Activated CD8-positive, alpha-beta T cell treated with anti-CD3 and anti-CD28 coated beads, Interleukin-2, amount 10 ng/mL, durations not matched to agents 7 days and 5 days (primary cell): Measurements from ENCODE around the gene DSCAML1. TPM values are rescaled to one million over a fixed set of nuclear protein-coding genes. Genes with fewer than 3 reads are reported as not detected.

Source experiments
- ATAC-seq: fragments of 150-1000 bp; cut with Tn5 transposase; one replicate; pipeline ENCODE4 v1.10.0; 2021; ENCODE audit warnings: moderate library complexity
- CTCF ChIA-PET: fragments of 350-600 bp; sonication (Branson Sonifier 250); formaldehyde crosslinking; loops from one replicate; lab custom pipeline; 2021; ENCODE audit warnings: antibody characterized with exemption; lab: Charles Lee
- POLR2A ChIA-PET: fragments of 350-600 bp; sonication (Branson Sonifier 250); formaldehyde crosslinking; loops from one replicate; lab custom pipeline; 2021; ENCODE audit warnings: antibody characterized with exemption; lab: Charles Lee
- DNase-seq: peaks from one replicate; pipeline ENCODE4 v3.0.0-alpha.2; 2020
- H3K27ac Mint-ChIP-seq: one replicate; pipeline ENCODE4 v1.8.0; 2021; ENCODE audit warnings: mild to moderate bottlenecking, mixed read lengths
- H3K27me3 Mint-ChIP-seq: one replicate; pipeline ENCODE4 v1.8.0; 2021; ENCODE audit warnings: low read depth, mixed read lengths
- H3K36me3 Mint-ChIP-seq: one replicate; pipeline ENCODE4 v1.8.0; 2021; ENCODE audit warnings: low read depth, mixed read lengths
- H3K4me1 Mint-ChIP-seq: one replicate; pipeline ENCODE4 v1.8.0; 2021; ENCODE audit warnings: low read depth, mixed read lengths
- H3K4me3 Mint-ChIP-seq: one replicate; pipeline ENCODE4 v1.8.0; 2021; ENCODE audit warnings: mild to moderate bottlenecking, mixed read lengths
- H3K9me3 Mint-ChIP-seq: one replicate; pipeline ENCODE4 v1.8.0; 2022; ENCODE audit warnings: mixed read lengths; ENCODE audit not compliant: insufficient read depth
- total RNA-seq, 2 experiments: library from RNA; stranded (reverse); gene quantifications; one replicate each; pipeline ENCODE4 v1.2.3, GENCODE V29; 2021

The DSCAML1 gene
- total RNA-seq, 2 experiments from 2014 or later, result 0.16 to 0.37 TPM

GRCh38 chr11:117633186-117633754 lies 163.7 kb downstream of the DSCAML1 start:
- ATAC-seq, result no peak
- Mint-ChIP-seq H3K4me1 (no peaks in the 10 kb centered on the region), H3K36me3 (no peaks in the 10 kb centered on the region), H3K27ac (no peak overlapping the region), H3K9me3 (no peaks in the 10 kb centered on the region), H3K27me3 (peaks cover 3% of the 10 kb centered on the region), H3K4me3 (no peak overlapping the region)
- DNase-seq, result no peak
- CTCF ChIA-PET, result no interaction called here
- POLR2A ChIA-PET, result no interaction called here

DNA sequence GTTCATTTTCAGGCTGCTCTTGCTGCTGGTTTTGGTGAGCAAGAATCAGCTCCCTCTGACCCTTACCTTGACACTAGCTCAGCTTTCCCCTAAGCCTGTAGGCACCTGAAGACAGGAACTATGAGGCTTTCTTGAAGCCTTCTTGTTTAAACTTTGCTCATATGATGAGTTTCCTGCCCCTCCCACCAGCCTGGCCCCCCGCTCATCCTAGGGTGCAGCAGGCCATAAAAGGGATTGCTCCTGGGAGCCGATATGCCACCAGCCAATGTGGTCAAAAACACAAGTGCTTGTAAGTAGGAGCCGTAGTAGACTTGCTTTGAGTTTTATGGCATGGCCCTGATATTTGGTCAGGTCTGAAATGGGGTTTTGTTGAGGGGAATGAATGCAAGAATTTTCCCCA lies 164.7 kb downstream of the DSCAML1 start:
- CTCF ChIA-PET, result interaction anchor here (1.3 kb wide), 1 partner anchor 206 kb away, joined by 4 read pairs; no protein-coding TSS in a partner anchor
- Mint-ChIP-seq H3K4me1 (no peaks in the 10 kb centered on the region), H3K4me3 (no peak overlapping the region), H3K36me3 (no peaks in the 10 kb centered on the region), H3K27ac (no peak overlapping the region), H3K27me3 (peaks cover 3% of the 10 kb centered on the region), H3K9me3 (no peaks in the 10 kb centered on the region)
- POLR2A ChIA-PET, result interaction anchor here (0.5 kb wide), 1 partner anchor 75 kb away, joined by 3 read pairs; no protein-coding TSS in a partner anchor
- no peak for DNase-seq
- no peak for ATAC-seq

GRCh38 chr11:117631336-117632140 lies 165.5 kb downstream of the DSCAML1 start:
- ChIA-PET POLR2A (interaction anchor here (0.6 kb wide), 1 partner anchor 24 kb away, joined by 3 read pairs; no protein-coding TSS in a partner anchor), CTCF (interaction anchor here (0.9 to 1.3 kb wide), 2 partner anchors 11 to 205 kb away, joined by 3 to 4 read pairs; no protein-coding TSS in a partner anchor)
- no peak overlapping the region for H3K27ac Mint-ChIP-seq
- no peaks in the 10 kb centered on the region for H3K4me1 Mint-ChIP-seq
- H3K27me3 Mint-ChIP-seq, result peaks cover 3% of the 10 kb centered on the region
- no peaks in the 10 kb centered on the region for H3K9me3 Mint-ChIP-seq
- no peaks in the 10 kb centered on the region for H3K36me3 Mint-ChIP-seq
- ATAC-seq (no peak), DNase-seq (no peak)
- H3K4me3 Mint-ChIP-seq, result no peak overlapping the region

DNA sequence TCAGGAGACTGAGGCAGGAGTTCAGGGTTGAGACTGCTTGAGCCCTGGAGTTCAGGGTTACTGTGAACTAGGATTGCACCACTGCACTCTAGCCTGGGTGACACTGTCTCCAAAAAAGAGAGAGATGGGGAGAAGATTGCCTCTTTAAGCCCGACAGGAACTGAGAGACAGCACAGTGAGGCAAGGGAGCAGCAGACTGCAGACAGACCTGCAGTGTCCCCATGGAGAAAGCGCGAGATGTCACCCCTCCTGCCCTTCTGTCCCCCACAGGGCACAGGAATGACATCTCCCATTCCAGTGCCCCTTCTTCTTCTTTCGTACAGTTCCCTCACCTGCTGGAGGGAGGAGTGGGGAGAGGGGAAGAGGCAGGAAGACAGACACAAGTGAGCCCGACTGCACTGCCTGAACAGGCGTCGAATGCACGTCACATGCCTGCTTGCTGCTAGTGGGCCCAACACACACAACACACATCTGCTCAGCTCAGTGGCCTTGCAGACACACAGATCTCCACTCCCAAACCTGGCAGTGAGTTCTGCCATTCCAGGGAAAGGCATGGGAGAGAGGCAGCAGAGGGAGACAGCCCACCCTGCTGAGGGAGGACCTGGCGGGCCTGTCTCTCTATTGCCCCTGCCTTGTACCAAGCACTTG lies 167.0 kb downstream of the DSCAML1 start:
- CTCF ChIA-PET, result interaction anchor here (0.7 kb wide), 1 partner anchor 9 kb away, joined by 3 read pairs; no protein-coding TSS in a partner anchor
- POLR2A ChIA-PET, result no interaction called here

GRCh38 chr11:117629146-117629545 lies 167.9 kb downstream of the DSCAML1 start:
- CTCF ChIA-PET, result interaction anchor here (0.6 kb wide), 1 partner anchor 260 kb away, joined by 3 read pairs; no protein-coding TSS in a partner anchor
- POLR2A ChIA-PET, result no interaction called here
- Mint-ChIP-seq H3K9me3 (no peaks in the 10 kb centered on the region), H3K27me3 (no peaks in the 10 kb centered on the region), H3K27ac (no peak overlapping the region), H3K4me1 (no peaks in the 10 kb centered on the region), H3K36me3 (no peaks in the 10 kb centered on the region), H3K4me3 (no peak overlapping the region)
- no peak for ATAC-seq
- DNase-seq, result no peak

More for the DNA sequence above, 167.0 kb downstream of the DSCAML1 start:
- no peaks in the 10 kb centered on the region for H3K4me1 Mint-ChIP-seq
- H3K9me3 Mint-ChIP-seq, result no peaks in the 10 kb centered on the region
- no peak for DNase-seq
- ATAC-seq, result no peak
- no peak overlapping the region for H3K4me3 Mint-ChIP-seq
- H3K27me3 Mint-ChIP-seq, result no peaks in the 10 kb centered on the region
- no peaks in the 10 kb centered on the region for H3K36me3 Mint-ChIP-seq
- H3K27ac Mint-ChIP-seq, result no peak overlapping the region

GRCh38 chr11:117627259-117627658 lies 169.8 kb downstream of the DSCAML1 start:
- Mint-ChIP-seq H3K27ac (no peak overlapping the region), H3K36me3 (no peaks in the 10 kb centered on the region), H3K4me1 (no peaks in the 10 kb centered on the region), H3K4me3 (no peak overlapping the region), H3K27me3 (no peaks in the 10 kb centered on the region), H3K9me3 (no peaks in the 10 kb centered on the region)
- ATAC-seq (no peak), DNase-seq (no peak)
- POLR2A ChIA-PET, result no interaction called here
- CTCF ChIA-PET, result interaction anchor here (1.3 to 2.2 kb wide), 2 partner anchors 8 to 201 kb away, joined by 4 to 10 read pairs; no protein-coding TSS in a partner anchor

GRCh38 chr11:117626576-117626975 lies 170.4 kb downstream of the DSCAML1 start:
- Mint-ChIP-seq H3K36me3 (no peaks in the 10 kb centered on the region), H3K4me3 (no peak overlapping the region), H3K9me3 (no peaks in the 10 kb centered on the region), H3K4me1 (no peaks in the 10 kb centered on the region), H3K27me3 (no peaks in the 10 kb centered on the region), H3K27ac (no peak overlapping the region)
- DNase-seq (no peak), ATAC-seq (no peak)
- ChIA-PET POLR2A (no interaction called here), CTCF (interaction anchor here (2.2 kb wide), 1 partner anchor 201 kb away, joined by 10 read pairs; no protein-coding TSS in a partner anchor)

GRCh38 chr11:117625237-117625636 lies 171.8 kb downstream of the DSCAML1 start:
- no peak overlapping the region for H3K4me3 Mint-ChIP-seq
- peaks cover 4% of the 10 kb centered on the region for H3K9me3 Mint-ChIP-seq
- no peak for DNase-seq
- ChIA-PET POLR2A (interaction anchor here (1.6 kb wide), 1 partner anchor 15 kb away, joined by 4 read pairs; no protein-coding TSS in a partner anchor), CTCF (interaction anchor here (1.2 kb wide), 1 partner anchor 199 kb away, joined by 5 read pairs; no protein-coding TSS in a partner anchor)
- peaks cover under 1% of the 10 kb centered on the region for H3K27me3 Mint-ChIP-seq
- no peaks in the 10 kb centered on the region for H3K36me3 Mint-ChIP-seq
- ATAC-seq, result no peak
- H3K4me1 Mint-ChIP-seq, result no peaks in the 10 kb centered on the region
- no peak overlapping the region for H3K27ac Mint-ChIP-seq

- Mint-ChIP-seq H3K36me3 (no peaks in the 10 kb centered on the region), H3K27me3 (peaks cover 5% of the 10 kb centered on the region), H3K9me3 (peaks cover 4% of the 10 kb centered on the region), H3K4me1 (no peaks in the 10 kb centered on the region), H3K4me3 (no peak overlapping the region), H3K27ac (no peak overlapping the region)
- POLR2A ChIA-PET, result no interaction called here
- CTCF ChIA-PET, result no interaction called here
- ATAC-seq (no peak), DNase-seq (no peak)
Observed at GRCh38 chr11:117623831-117624271, 173.2 kb downstream of the DSCAML1 start.

GRCh38 chr11:117621226-117621625 lies 175.8 kb downstream of the DSCAML1 start:
- peak; percentile 26 for DNase-seq

DNA sequence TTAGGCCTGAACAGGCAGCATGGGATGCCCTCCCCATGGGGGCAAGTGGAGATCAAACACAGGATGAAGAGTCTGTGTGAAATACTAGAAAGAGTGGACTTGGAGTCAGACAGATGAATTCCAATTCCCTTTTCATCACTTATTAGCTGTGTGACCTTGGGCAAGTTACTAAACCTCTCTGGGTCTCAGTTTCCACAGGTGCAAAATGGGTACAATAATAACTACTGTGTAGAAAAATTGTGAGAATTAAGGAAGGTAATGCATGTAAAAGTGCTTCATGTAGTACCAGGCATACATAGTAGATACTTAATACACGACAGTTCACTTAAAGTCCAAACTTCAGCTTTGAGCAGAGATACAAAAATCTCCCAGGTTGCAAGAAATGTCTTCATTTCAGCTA lies 176.4 kb downstream of the DSCAML1 start:
- peaks cover 4% of the 10 kb centered on the region for H3K9me3 Mint-ChIP-seq
- H3K27ac Mint-ChIP-seq, result no peak overlapping the region
- CTCF ChIA-PET, result interaction anchor here (0.7 to 3.6 kb wide), 17 partner anchors 8 to 391 kb away, joined by 3 to 66 read pairs (median 3); partner anchors contain the start of gene PCSK7
- peaks cover 5% of the 10 kb centered on the region for H3K27me3 Mint-ChIP-seq
- no peaks in the 10 kb centered on the region for H3K4me1 Mint-ChIP-seq
- no peaks in the 10 kb centered on the region for H3K36me3 Mint-ChIP-seq
- DNase-seq, result no peak
- H3K4me3 Mint-ChIP-seq, result no peak overlapping the region
- no peak for ATAC-seq
- POLR2A ChIA-PET, result no interaction called here

More at GRCh38 chr11:117621226-117621625, 175.8 kb downstream of the DSCAML1 start:
- Mint-ChIP-seq H3K4me1 (no peaks in the 10 kb centered on the region), H3K36me3 (no peaks in the 10 kb centered on the region), H3K4me3 (no peak overlapping the region), H3K27me3 (peaks cover 5% of the 10 kb centered on the region), H3K27ac (no peak overlapping the region), H3K9me3 (peaks cover 4% of the 10 kb centered on the region)
- CTCF ChIA-PET, result interaction anchor here (0.6 to 3.6 kb wide), 23 partner anchors 9 to 432 kb away, joined by 3 to 66 read pairs (median 3); partner anchors contain the start of gene PCSK7
- no peak for ATAC-seq
- POLR2A ChIA-PET, result no interaction called here
